ENCODE data around the gene DYRK1A.

The DYRK1A gene

GRCh38 chr21:37566790-37567615, 200.4 kb downstream of the DYRK1A start:
- no peak for DNase-seq (ENCODE audit: low read depth)

- no peak for DNase-seq (ENCODE audit: low read depth)
These were observed 201.8 kb downstream of the DYRK1A start for GRCh38 chr21:37568415-37568814.

GRCh38 chr21:37568916-37569315, 202.3 kb downstream of the DYRK1A start:
- no peak for DNase-seq (ENCODE audit: low read depth)

GRCh38 chr21:37571442-37571841, 204.9 kb downstream of the DYRK1A start:
- DNase-seq (ENCODE audit: low read depth) = no peak

- no peak for DNase-seq (ENCODE audit: low read depth)
These were observed 207.7 kb downstream of the DYRK1A start for GRCh38 chr21:37574316-37574715.

- DNase-seq (ENCODE audit: low read depth) = no peak
These were observed 208.2 kb downstream of the DYRK1A start for GRCh38 chr21:37574751-37575150.

- no peak for DNase-seq (ENCODE audit: low read depth)
These were observed 209.0 kb downstream of the DYRK1A start for GRCh38 chr21:37575580-37575979.

Data from activated T-cell treated with anti-CD3 and anti-CD28 coated beads for 24 hours (primary cell).